GM12864 (cell line): ENCODE data around the gene CBX6.

Experiments
- DNase-seq: peaks from one replicate; pipeline ENCODE4 v3.0.0-alpha.2; 2011; ENCODE audit warnings: low read depth
- H3K4me3 ChIP-seq: 2 replicates; pipeline ENCODE4 v1.5.1; 2011; ENCODE audit warnings: mild to moderate bottlenecking, low read depth, low read length, control low read depth
- CTCF ChIP-seq: IDR thresholded peaks from 2 replicates; pipeline ENCODE4 v1.5.1; 2011; ENCODE audit warnings: low read depth, mild to moderate bottlenecking, moderate library complexity, low read length, control low read depth, inconsistent platforms; ENCODE audit errors: missing control alignments

CBX6 gene

GRCh38 chr22:38850941-38851849 is 20.8 kb downstream of the CBX6 start:
- no peak overlapping the region for H3K4me3 ChIP-seq
- no peak for TF ChIP-seq CTCF
- no peak for DNase-seq

GRCh38 chr22:38850399-38850798 is 21.6 kb downstream of the CBX6 start:
- TF ChIP-seq CTCF: no peak
- H3K4me3 ChIP-seq: no peak overlapping the region
- no peak for DNase-seq

- TF ChIP-seq CTCF: no peak
- DNase-seq: no peak
- no peak overlapping the region for H3K4me3 ChIP-seq
Observed at GRCh38 chr22:38849811-38850210, 22.2 kb downstream of the CBX6 start.

- no peak for DNase-seq
Observed at GRCh38 chr22:38846412-38846811, 25.6 kb downstream of the CBX6 start.

GRCh38 chr22:38845004-38845740 is 26.8 kb downstream of the CBX6 start:
- DNase-seq: no peak
- no peak for TF ChIP-seq CTCF

More at GRCh38 chr22:38846412-38846811, 25.6 kb downstream of the CBX6 start:
- TF ChIP-seq CTCF: no peak
- no peak overlapping the region for H3K4me3 ChIP-seq

GRCh38 chr22:38844315-38845003 is 27.6 kb downstream of the CBX6 start:
- H3K4me3 ChIP-seq: no peak overlapping the region
- no peak for TF ChIP-seq CTCF
- no peak for DNase-seq

More at GRCh38 chr22:38845004-38845740, 26.8 kb downstream of the CBX6 start:
- no peak overlapping the region for H3K4me3 ChIP-seq
